ENCODE results near the gene HDAC9.

DNA sequence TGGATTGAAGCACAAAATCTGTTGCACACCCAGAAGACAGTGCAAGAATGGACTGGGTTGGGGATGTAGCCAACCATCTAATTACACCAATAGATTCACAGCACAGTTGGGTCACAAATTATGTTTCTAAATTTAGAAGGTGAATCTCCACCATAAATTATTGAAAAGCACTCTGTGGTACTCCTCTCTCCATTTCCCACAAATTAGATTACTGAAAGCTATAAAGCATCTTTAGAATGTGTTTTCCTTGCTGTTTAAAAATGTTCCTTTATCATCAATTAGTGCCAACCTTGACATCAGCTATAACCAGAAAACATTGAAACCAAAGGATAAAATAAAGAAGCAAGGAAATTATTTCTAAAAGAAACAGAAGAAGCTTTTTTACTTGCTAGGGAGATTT is 39.9 kb upstream of the HDAC9 start:
- TF ChIP-seq, protein P1, sequence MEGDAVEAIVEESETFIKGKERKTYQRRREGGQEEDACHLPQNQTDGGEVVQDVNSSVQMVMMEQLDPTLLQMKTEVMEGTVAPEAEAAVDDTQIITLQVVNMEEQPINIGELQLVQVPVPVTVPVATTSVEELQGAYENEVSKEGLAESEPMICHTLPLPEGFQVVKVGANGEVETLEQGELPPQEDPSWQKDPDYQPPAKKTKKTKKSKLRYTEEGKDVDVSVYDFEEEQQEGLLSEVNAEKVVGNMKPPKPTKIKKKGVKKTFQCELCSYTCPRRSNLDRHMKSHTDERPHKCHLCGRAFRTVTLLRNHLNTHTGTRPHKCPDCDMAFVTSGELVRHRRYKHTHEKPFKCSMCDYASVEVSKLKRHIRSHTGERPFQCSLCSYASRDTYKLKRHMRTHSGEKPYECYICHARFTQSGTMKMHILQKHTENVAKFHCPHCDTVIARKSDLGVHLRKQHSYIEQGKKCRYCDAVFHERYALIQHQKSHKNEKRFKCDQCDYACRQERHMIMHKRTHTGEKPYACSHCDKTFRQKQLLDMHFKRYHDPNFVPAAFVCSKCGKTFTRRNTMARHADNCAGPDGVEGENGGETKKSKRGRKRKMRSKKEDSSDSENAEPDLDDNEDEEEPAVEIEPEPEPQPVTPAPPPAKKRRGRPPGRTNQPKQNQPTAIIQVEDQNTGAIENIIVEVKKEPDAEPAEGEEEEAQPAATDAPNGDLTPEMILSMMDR (IDR thresholded peaks at IDR 0.05), result no peak
- TF ChIP-seq EP300 (IDR thresholded peaks at IDR 0.05) (no peak), POLR2A (IDR thresholded peaks at IDR 0.05; ENCODE audit: low read depth) (no peak)
